Muscle of leg (tissue), 11 donors: ENCODE data around the gene CASKIN1. TPM values are rescaled to one million over a fixed set of nuclear protein-coding genes. Genes with fewer than 3 reads are reported as not detected.

ENCODE experiments used
- DNase-seq: peaks from one replicate; pipeline ENCODE4 v3.0.0; 2013
- H3K27ac ChIP-seq: one replicate; pipeline ENCODE4 v1.5.1; 2013; ENCODE audit warnings: mild to moderate bottlenecking, low read length, control low read depth
- H3K27me3 ChIP-seq: one replicate; pipeline ENCODE4 v1.6.1; 2013; ENCODE audit warnings: low read length; ENCODE audit not compliant: control insufficient read depth, insufficient read depth
- H3K36me3 ChIP-seq: one replicate; pipeline ENCODE4 v1.6.1; 2013; ENCODE audit warnings: low read length; ENCODE audit not compliant: control insufficient read depth, insufficient read depth
- H3K4me1 ChIP-seq: one replicate; pipeline ENCODE4 v1.6.1; 2013; ENCODE audit warnings: low read length; ENCODE audit not compliant: control insufficient read depth, insufficient read depth
- H3K4me3 ChIP-seq: one replicate; pipeline ENCODE4 v1.5.1; 2013; ENCODE audit warnings: low read length, control low read depth
- H3K9me3 ChIP-seq: replicated peaks from 2 replicates; pipeline ENCODE4 v1.6.1; 2013; ENCODE audit warnings: low read depth, low read length; ENCODE audit not compliant: control insufficient read depth
- WGBS: methylation state at CpG from one replicate; pipeline ENCODE4 v1.1.5; 2013; ENCODE audit warnings: missing lambda C conversion rate; ENCODE audit not compliant: insufficient coverage; 5-methylcytosine and 5-hydroxymethylcytosine counted together
- polyA plus RNA-seq, 8 donors: library from polyadenylated mRNA; unstranded; fragments of 120-200 nt; gene quantifications; one replicate each; pipeline versions ENCODE4 v1.2.1 to v1.2.3, GENCODE V29; 2013; ENCODE audit warnings: inconsistent platforms in 1 of 8, low replicate concordance in 1 of 8; ENCODE audit not compliant: insufficient read length in 8 of 8, insufficient read depth in 1 of 8
- total RNA-seq: library from RNA; stranded (reverse); fragments of 120-200 nt; gene quantifications from one replicate; pipeline ENCODE4 v1.2.4, GENCODE V29; 2013

The CASKIN1 gene
- total and polyA plus RNA-seq, 9 donors, result 0.75 to 2.4 (median 1.8) TPM

DNA sequence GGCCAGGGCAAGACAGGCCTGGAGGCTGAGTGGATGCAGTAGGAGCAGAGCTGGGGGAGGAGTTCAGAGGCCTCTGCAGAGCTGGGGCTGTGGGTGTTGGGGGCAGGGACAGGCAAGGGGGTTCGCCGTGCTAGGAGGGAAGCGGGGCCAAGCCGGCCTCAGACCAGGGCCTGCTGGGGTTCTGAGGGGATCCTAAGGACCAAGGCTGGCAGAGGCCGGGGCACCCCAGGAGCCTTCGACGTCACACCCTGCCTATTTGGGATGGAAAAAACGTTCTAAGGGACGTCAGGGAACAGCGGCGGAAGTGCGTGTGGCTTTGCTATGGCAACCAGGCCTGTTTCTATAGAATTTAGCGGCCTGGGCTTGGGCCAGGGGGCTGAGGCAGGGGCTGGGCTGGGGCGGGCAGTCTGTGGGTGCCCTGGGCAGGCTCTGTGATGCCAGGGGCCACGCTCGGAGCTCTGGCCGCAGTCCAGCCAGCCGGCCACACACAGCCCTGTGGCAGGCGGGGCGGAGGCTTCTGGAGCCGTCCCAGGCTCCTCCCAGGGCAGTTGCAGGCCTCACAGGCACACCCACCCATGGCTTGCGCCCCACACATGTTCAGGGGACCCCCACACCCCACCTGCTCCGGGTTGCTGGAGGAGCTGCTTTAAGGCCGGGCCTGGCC lies 37.1 kb downstream of the CASKIN1 start:
- H3K9me3 ChIP-seq, result no peaks in the 10 kb centered on the region
- peak; percentile 93 for DNase-seq
- peaks cover 7% of the 10 kb centered on the region for H3K36me3 ChIP-seq
- WGBS, result 25% methylated on average over 23 of the region's 24 CpGs
- H3K4me3 ChIP-seq, result peak overlapping the region; percentile 19
- H3K4me1 ChIP-seq, result peaks cover 78% of the 10 kb centered on the region
- H3K27ac ChIP-seq, result peak overlapping the region; percentile 84
- no peaks in the 10 kb centered on the region for H3K27me3 ChIP-seq

DNA sequence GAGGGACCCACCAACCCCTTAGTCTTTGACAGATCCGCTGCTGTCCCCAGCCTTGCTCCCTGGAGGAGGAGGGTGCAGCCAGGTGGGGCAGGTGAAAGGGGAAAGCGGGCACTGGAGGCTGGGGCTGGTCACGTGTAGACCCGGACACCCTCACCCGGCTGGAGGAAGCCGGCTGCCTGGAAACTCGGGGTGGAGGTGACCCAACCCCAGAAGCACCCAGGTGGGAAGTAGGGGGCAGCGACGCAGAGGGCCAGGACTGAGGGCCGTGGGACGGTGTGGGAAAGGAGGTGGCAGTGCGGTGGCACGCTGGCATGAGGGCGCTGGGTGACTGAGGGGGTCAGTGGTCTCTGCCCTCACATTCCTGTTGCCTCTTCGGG lies 38.2 kb downstream of the CASKIN1 start:
- Histone ChIP-seq H3K4me3 (no peak overlapping the region), H3K27ac (peak overlapping the region; percentile 84), H3K27me3 (no peaks in the 10 kb centered on the region), H3K9me3 (no peaks in the 10 kb centered on the region), H3K36me3 (peaks cover 8% of the 10 kb centered on the region), H3K4me1 (peaks cover 84% of the 10 kb centered on the region)
- DNase-seq, result no peak
- 79% methylated on average over 12 of the region's 15 CpGs for WGBS

DNA sequence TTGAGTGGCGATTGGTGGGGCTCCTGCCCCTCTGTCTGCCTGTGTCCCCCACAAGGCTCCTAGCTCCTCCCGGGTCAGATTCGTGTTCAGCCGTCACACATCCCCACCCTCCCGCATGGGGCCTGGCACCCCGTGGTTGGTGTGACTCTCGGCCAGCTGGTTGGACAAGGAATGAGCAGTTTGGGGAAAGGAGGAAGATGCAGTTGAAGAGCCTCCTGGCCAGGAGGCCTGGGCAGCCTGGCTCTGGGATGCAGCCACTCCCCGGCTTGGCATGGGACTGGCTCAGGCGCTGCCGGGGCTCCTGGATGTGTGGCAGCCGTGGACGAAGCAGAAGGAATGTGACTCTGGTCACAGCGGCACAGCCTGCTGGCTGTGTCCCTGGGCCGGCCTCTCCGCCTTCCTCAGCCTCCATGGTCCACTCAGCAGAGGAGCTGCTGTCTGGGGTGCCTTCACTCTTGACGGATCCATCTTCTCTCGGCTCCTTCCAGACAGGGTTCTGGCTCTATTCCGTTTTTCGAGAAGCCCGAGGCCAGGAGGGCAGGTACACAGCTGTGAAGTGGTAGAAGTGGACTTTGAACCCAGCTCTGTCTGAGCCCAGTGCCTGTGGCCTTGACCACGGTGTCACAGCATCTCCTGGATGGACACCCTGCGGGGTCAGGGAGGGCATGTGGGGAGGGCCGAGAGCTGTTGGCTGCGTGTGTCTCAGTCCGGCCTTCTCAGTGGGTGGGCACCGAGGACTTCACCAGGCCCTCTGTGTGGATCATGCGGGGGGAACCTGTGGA lies 38.7 kb downstream of the CASKIN1 start:
- H3K27me3 ChIP-seq, result no peaks in the 10 kb centered on the region
- H3K4me3 ChIP-seq, result no peak overlapping the region
- no peaks in the 10 kb centered on the region for H3K9me3 ChIP-seq
- peak overlapping the region; percentile 95 for H3K27ac ChIP-seq
- DNase-seq, result no peak
- H3K36me3 ChIP-seq, result peaks cover 12% of the 10 kb centered on the region
- peaks cover 84% of the 10 kb centered on the region for H3K4me1 ChIP-seq
- WGBS, result 89% methylated on average over 17 of the region's 27 CpGs

DNA sequence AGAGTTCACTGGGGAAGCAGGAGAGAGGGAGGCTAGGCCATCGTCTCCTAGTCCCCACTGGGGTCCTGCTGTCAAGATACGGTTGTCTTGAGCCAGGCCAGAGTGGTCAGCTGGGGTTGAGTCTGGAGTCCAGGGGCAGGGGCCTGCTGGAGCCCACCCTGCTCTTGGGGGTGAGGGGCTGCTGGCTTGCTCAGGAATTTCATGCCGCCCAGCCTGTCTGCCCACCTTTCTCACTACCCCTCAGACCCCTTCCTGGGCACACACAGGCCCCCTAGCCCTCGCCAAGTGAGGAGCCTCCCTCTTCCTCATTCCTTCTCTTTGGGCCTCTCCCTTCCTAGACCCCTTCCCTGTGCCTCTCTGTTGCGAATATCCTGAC lies 39.6 kb downstream of the CASKIN1 start:
- Histone ChIP-seq H3K9me3 (no peaks in the 10 kb centered on the region), H3K27me3 (no peaks in the 10 kb centered on the region), H3K36me3 (peaks cover 15% of the 10 kb centered on the region), H3K27ac (peak overlapping the region; percentile 95), H3K4me1 (peaks cover 86% of the 10 kb centered on the region), H3K4me3 (peak overlapping the region; percentile 91)
- 48% methylated on average over 4 of the region's 5 CpGs for WGBS
- DNase-seq, result no peak

DNA sequence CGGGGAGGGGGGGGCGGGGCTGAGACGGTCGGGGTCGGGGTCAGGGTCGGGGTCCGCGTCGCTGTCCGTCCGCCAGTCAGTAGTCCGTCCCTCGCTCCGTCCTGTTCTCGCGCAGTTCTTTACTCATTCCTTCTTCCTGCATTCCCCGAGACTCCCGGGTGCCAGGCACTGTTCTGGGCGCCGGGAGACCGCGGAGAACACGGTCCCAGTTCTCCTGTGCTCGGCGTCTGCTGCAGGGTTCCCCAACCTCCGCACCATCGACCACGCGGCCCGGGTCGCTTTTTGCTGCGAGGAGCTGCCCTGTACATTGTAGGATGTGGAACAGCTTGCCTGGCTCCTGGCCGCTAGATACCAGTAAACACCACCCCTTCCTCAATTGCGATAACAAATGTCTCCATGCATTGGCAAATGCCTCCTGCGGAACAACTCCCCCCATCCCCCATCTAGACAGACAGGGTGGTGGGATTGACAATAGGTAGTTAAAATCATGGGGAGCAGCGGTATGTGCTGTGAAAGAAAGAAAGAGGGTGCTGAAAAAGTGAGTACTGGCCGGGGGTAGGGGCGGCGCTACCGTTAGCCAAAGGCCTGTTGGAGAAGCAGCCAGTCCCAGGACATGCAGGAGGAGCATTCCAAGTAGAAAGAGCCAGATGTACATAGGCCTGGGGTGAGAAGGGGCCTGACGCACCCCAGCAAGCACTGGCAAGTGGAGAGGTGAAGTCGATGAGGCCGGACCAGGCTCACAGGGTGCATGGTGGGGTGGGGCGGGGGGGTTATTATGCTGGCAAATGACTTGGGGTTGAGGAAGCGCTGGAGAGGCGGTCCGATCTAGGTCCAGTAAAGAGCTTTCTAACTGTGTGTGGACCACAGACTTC lies 40.2 kb downstream of the CASKIN1 start:
- peak; percentile 82 for DNase-seq
- Histone ChIP-seq H3K9me3 (no peaks in the 10 kb centered on the region), H3K27me3 (no peaks in the 10 kb centered on the region), H3K4me3 (peak overlapping the region; percentile 91), H3K27ac (peak overlapping the region; percentile 95), H3K36me3 (peaks cover 22% of the 10 kb centered on the region), H3K4me1 (peaks cover 86% of the 10 kb centered on the region)
- WGBS, result 4% methylated on average over 34 of the region's 47 CpGs

DNA sequence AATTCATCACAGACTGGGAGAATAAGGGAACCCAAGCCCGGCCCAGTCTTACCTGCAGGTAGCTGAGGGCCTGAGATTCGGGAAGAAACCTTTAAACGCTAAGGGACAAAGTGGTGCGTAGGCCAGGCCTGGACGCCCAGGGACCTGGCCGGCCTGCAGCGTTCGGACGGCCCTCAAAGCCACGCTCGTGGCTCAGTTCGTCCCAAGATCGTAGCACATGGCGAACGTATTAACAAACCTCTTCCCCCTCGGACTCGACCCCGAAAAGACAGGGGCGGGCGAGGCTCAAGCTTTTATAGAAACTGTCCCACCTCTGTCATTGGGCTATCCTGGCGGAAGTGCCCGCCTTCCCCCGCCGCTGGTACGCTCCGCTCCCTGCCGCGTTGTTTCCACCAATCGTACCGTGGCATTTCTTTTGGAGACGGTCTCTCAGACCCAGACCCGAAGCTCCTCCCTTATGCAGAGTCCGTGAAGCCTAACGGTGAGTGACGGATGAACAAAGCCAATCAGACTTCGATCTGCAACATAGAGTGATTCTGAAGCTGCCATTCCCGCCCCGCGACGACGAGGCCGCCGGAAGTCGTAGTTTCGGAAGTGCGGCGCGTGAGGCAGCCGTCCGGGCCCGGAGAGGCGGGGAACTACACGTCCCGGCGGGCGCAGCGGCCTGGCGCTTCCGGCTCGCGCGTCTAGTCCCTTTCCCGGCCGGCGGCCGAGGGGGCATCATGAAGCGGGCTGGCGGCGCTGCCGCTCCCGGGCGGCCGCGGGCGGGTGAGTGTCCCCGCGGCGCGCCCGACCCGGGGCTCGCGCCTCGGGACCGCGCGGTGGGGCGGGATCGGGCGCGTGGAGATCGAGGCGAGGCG lies 41.1 kb downstream of the CASKIN1 start, which contains the start of gene TRAF7:
TSS of gene TRAF7 (plus strand) at position 692 of the 860 bp plus-strand sequence. CDS start 8,139 bp downstream, outside the sequence.
- Histone ChIP-seq H3K4me3 (peak within 1 kb of the TSS; percentile 94), H3K27ac (peak within 1 kb of the TSS; percentile 95), H3K27me3 (no peaks in the 10 kb centered on the region), H3K36me3 (peaks cover 28% of the 10 kb centered on the region), H3K4me1 (peaks cover 87% of the 10 kb centered on the region), H3K9me3 (no peaks in the 10 kb centered on the region)
- under 1% methylated on average over 84 of the region's 94 CpGs for WGBS
- DNase-seq, result peak; percentile 100

DNA sequence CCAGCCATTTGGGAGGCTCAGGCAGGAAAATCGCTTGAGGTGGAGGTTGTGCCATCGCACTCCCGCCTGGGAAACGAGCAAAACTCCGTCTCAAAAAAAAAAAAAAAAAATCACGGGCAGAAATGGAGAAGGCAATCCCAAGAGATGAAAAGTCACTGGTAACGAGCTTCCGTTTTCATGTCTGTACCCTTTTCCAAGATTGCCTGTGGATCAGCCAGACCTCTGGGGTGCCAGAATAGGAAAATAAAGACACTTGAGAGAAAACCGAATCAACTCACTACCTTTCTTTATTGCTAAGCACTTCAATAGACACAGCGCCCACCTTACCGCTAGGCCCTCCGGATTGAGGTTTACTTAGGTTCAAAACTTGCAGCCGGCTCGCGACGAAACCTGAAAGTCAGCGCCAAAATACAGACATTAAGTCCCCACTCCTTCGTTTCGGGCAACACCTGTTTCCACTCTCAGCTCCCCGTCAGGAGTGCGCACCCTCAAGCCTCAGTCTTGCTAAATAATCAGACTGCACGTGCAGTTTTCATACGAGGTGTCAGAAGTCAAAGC lies 41.8 kb downstream of the CASKIN1 start:
- peak overlapping the region; percentile 94 for H3K4me3 ChIP-seq
- DNase-seq, result peak; percentile 36
- H3K9me3 ChIP-seq, result no peaks in the 10 kb centered on the region
- no peaks in the 10 kb centered on the region for H3K27me3 ChIP-seq
- H3K36me3 ChIP-seq, result peaks cover 30% of the 10 kb centered on the region
- peaks cover 87% of the 10 kb centered on the region for H3K4me1 ChIP-seq
- WGBS, result 1% methylated on average over 14 of the region's 23 CpGs
- H3K27ac ChIP-seq, result peak overlapping the region; percentile 87

DNA sequence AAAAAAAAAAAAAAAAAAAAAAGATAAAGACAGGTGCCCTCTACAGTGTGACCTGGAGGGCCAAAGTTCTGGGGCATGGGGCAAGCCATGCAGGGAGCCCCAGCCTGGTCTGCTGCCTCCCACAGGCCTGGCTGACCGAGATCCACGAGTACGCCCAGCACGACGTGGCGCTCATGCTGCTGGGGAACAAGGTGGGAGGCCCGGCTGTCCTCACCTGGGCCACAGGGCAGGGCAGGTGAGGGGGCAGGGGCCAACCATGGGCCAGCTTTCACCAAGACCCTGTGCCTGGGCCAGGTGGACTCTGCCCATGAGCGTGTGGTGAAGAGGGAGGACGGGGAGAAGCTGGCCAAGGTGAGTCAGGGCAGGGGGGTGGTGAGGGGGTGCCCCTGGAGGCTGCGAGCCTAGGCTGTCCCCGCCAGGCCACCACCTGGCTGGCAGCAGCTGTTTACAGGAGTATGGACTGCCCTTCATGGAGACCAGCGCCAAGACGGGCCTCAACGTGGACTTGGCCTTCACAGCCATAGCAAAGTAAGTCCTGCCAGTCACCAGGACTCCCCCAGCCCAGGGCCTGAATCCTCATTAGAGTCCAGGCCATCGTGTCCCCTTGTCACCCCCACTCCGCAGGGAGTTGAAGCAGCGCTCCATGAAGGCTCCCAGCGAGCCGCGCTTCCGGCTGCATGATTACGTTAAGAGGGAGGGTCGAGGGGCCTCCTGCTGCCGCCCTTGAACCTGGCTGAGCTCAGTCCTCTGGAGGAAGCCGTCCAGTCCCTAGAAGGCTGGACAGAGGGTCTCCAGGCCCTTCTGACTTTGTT lies 43.5 kb downstream of the CASKIN1 start:
- no peak for DNase-seq
- peaks cover 82% of the 10 kb centered on the region for H3K4me1 ChIP-seq
- 29% methylated on average over 25 of the region's 25 CpGs for WGBS
- peak overlapping the region; percentile 94 for H3K4me3 ChIP-seq
- peaks cover 3% of the 10 kb centered on the region for H3K27me3 ChIP-seq
- H3K9me3 ChIP-seq, result no peaks in the 10 kb centered on the region
- H3K27ac ChIP-seq, result peak overlapping the region; percentile 87
- peaks cover 30% of the 10 kb centered on the region for H3K36me3 ChIP-seq
